Kidney (tissue), 14 donors: Measurements from ENCODE around the gene GABBR2. TPM values are rescaled to one million over a fixed set of nuclear protein-coding genes. Genes with fewer than 3 reads are reported as not detected.

Experiments
- DNase-seq, 5 donors: peaks; one replicate each; pipeline ENCODE4 v3.0.0-alpha.2; 2013 to 2020
- FAIRE-seq: peaks from 2 replicates; lab custom pipeline; 2012; peaks lifted over from hg19 to GRCh38; lab: Jason Lieb, UNC
- H3K27ac ChIP-seq, 2 donors: one replicate each; pipeline ENCODE4 v1.7.0; 2013; ENCODE audit warnings: low read depth in 2 of 2, low read length in 2 of 2, inconsistent platforms in 1 of 2
- H3K27me3 ChIP-seq: one replicate; pipeline ENCODE4 v1.7.1; 2013; ENCODE audit warnings: low read length, inconsistent platforms; ENCODE audit not compliant: control insufficient read depth, insufficient read depth
- H3K36me3 ChIP-seq, 3 donors: one replicate each; pipeline versions ENCODE4 v1.7.0 to v1.7.1; 2013; ENCODE audit warnings: low read length in 3 of 3, control low read depth in 1 of 3, inconsistent platforms in 1 of 3; ENCODE audit not compliant: insufficient read depth in 3 of 3, control insufficient read depth in 2 of 3
- H3K4me1 ChIP-seq, 3 donors: one replicate each; pipeline versions ENCODE4 v1.7.0 to v1.7.1; 2013; ENCODE audit warnings: low read length in 3 of 3, inconsistent platforms in 1 of 3, low read depth in 1 of 3; ENCODE audit not compliant: control insufficient read depth in 2 of 3, insufficient read depth in 2 of 3
- H3K4me3 ChIP-seq, 3 donors: one replicate each; pipeline versions ENCODE4 v1.7.0 to v1.8.1; 2013; ENCODE audit warnings: low read length in 3 of 3, control low read depth in 1 of 3, inconsistent platforms in 1 of 3
- H3K9ac ChIP-seq, 3 donors: one replicate each; pipeline versions ENCODE4 v1.7.0 to v1.7.1; 2013; ENCODE audit warnings: low read length in 3 of 3, control low read depth in 1 of 3, inconsistent platforms in 1 of 3
- H3K9me3 ChIP-seq, 3 donors: one replicate each; pipeline versions ENCODE4 v1.7.0 to v1.7.1; 2013; ENCODE audit warnings: low read length in 3 of 3, control low read depth in 1 of 3, inconsistent platforms in 1 of 3; ENCODE audit not compliant: control insufficient read depth in 2 of 3, insufficient read depth in 1 of 3
- intact Hi-C: fragments of 100-400 bp; cut with DNase I; formaldehyde crosslinking; loops from one replicate; pipeline ENCODE4 v1.11.1; 2022
- polyA plus RNA-seq: library from polyadenylated mRNA; stranded (reverse); fragments of 350-450 nt; fragmentation: Illumina TruSeq; extraction: RNeasy Lipid Tissue Mini Kit (QIAGEN cat#74804); gene quantifications from one replicate; pipeline ENCODE4 v1.2.3, GENCODE V29; 2014; ENCODE audit warnings: low read depth, low replicate concordance; ENCODE audit not compliant: insufficient read depth
- total RNA-seq: library from RNA; stranded (reverse); fragmentation: NEBNext Ultra II Directional; extraction: Animal tissue kit (Norgen Biotek cat#: 25700); gene quantifications from one replicate; pipeline ENCODE4 v1.2.1, GENCODE V29; 2021
- TF ChIP-seq, protein P1 (sequence below): IDR thresholded peaks from 3 replicates; pipeline ENCODE4 v1.5.1; 2012; ENCODE audit warnings: mild to moderate bottlenecking, moderate library complexity, borderline replicate concordance; ENCODE audit not compliant: insufficient read depth; ENCODE audit errors: extremely low read depth
- donor health status: control.
- donor health status: control.
- donor health status: control.
- donor health status: control.
- donor health status: control.
- donor health status: DM: yes; HTN: yes; CAD: no.
- donor health status: Normal renal cell carcinoma (clear cell type).

Gene GABBR2
- total and polyA plus RNA-seq, 2 donors from 2014 or later, result 0.06 TPM; not detected in 1

- TF ChIP-seq, protein P1, sequence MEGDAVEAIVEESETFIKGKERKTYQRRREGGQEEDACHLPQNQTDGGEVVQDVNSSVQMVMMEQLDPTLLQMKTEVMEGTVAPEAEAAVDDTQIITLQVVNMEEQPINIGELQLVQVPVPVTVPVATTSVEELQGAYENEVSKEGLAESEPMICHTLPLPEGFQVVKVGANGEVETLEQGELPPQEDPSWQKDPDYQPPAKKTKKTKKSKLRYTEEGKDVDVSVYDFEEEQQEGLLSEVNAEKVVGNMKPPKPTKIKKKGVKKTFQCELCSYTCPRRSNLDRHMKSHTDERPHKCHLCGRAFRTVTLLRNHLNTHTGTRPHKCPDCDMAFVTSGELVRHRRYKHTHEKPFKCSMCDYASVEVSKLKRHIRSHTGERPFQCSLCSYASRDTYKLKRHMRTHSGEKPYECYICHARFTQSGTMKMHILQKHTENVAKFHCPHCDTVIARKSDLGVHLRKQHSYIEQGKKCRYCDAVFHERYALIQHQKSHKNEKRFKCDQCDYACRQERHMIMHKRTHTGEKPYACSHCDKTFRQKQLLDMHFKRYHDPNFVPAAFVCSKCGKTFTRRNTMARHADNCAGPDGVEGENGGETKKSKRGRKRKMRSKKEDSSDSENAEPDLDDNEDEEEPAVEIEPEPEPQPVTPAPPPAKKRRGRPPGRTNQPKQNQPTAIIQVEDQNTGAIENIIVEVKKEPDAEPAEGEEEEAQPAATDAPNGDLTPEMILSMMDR, result no peak
- no peak for FAIRE-seq
Measured at GRCh38 chr9:98326459-98327248, 382.1 kb downstream of the GABBR2 start.

DNA sequence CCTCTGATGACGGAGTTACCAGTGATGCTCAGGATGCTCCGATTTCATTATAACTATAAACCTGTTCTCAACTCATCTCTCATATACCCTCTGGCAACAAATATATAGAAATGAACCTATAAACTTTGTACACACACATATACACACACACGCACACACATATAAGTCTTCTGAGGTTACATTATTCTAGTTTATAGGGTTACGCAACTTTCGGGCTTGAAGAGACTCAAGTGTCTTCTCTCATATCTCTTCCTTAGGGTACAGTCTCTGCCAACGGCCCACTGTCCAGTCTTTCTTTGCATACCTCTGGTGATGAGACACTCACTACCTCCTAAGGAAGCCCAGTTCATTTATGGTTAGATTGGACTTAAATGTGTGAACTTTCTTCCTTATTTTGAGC is 383.9 kb downstream of the GABBR2 start:
- TF ChIP-seq, protein P1, result no peak
- H3K36me3 ChIP-seq, result no peaks in the 10 kb centered on the region
- H3K9me3 ChIP-seq, result no peaks in the 10 kb centered on the region
- intact Hi-C loops, result no loop called here
- H3K27ac ChIP-seq, result no peak overlapping the region
- no peak overlapping the region for H3K9ac ChIP-seq
- DNase-seq (peak in 1 of 5 donors; percentile 7), FAIRE-seq (no peak)
- no peaks in the 10 kb centered on the region for H3K4me1 ChIP-seq
- H3K27me3 ChIP-seq, result no peaks in the 10 kb centered on the region
- H3K4me3 ChIP-seq, result no peak overlapping the region

More at GRCh38 chr9:98326459-98327248, 382.1 kb downstream of the GABBR2 start:
- no peaks in the 10 kb centered on the region for H3K27me3 ChIP-seq
- H3K9me3 ChIP-seq, result no peaks in the 10 kb centered on the region
- no peaks in the 10 kb centered on the region for H3K36me3 ChIP-seq
- intact Hi-C loops, result no loop called here
- no peak overlapping the region for H3K4me3 ChIP-seq
- no peak for DNase-seq
- no peak overlapping the region for H3K27ac ChIP-seq
- H3K9ac ChIP-seq, result no peak overlapping the region
- no peaks in the 10 kb centered on the region for H3K4me1 ChIP-seq

DNA sequence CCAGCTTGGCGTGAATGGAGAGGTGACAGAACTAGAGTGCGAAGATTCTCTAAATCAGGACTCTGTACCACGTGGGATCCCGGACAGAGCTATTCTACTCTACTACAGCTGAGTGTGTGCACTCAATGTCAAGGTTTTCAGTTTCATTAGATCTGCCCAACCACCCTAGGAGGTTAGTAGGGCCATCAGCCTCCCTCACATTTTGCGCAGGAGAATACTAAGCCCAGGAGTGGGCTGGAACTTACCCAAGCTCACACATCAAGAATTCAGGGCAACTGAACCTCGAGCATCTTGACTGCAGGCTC is 385.0 kb downstream of the GABBR2 start:
- H3K36me3 ChIP-seq, result no peaks in the 10 kb centered on the region
- no peaks in the 10 kb centered on the region for H3K9me3 ChIP-seq
- H3K4me3 ChIP-seq, result no peak overlapping the region
- H3K4me1 ChIP-seq, result no peaks in the 10 kb centered on the region
- intact Hi-C loops, result no loop called here
- TF ChIP-seq, protein P1, result no peak
- no peak for DNase-seq
- H3K27ac ChIP-seq, result no peak overlapping the region
- no peak overlapping the region for H3K9ac ChIP-seq
- FAIRE-seq, result no peak
- no peaks in the 10 kb centered on the region for H3K27me3 ChIP-seq
